IMR-90 (cell line): ENCODE data around the gene TRIO.
A peak's percentile ranks its signal among the peaks of the same experiment; 100 is the strongest.

ENCODE experiments used
- BHLHE40 ChIP-seq: fragments of 150-350 bp; IDR thresholded peaks from 2 replicates; pipeline ENCODE4 v1.6.1; 2016; ENCODE audit warnings: mild to moderate bottlenecking, low read depth, low read length
- CEBPB ChIP-seq: IDR thresholded peaks from 2 replicates; pipeline ENCODE4 v1.6.1; 2012; ENCODE audit warnings: low read depth, low read length, improper control_type of control experiment
- CTCF ChIP-seq: conservative IDR thresholded peaks from 2 replicates; pipeline ENCODE4 v1.5.1; 2012; ENCODE audit warnings: mild to moderate bottlenecking, low read depth, low read length, improper control_type of control experiment
- POLR2A ChIP-seq: IDR thresholded peaks from 2 replicates; pipeline ENCODE4 v1.6.1; 2012; ENCODE audit warnings: mild to moderate bottlenecking, low read depth, low read length
- RAD21 ChIP-seq: IDR thresholded peaks from 2 replicates; pipeline ENCODE4 v1.6.1; 2012; ENCODE audit warnings: low read length, improper control_type of control experiment
- RCOR1 ChIP-seq: IDR thresholded peaks from 2 replicates; pipeline ENCODE4 v1.6.1; 2012; ENCODE audit warnings: mild to moderate bottlenecking, low read length, improper control_type of control experiment; ENCODE audit not compliant: insufficient replicate concordance
- RFX5 ChIP-seq: IDR thresholded peaks from 2 replicates; pipeline ENCODE4 v1.8.0; 2012; ENCODE audit warnings: low read depth, mild to moderate bottlenecking, low read length, moderate library complexity

GRCh38 chr5:14252793-14253192 is 109.7 kb downstream of the TRIO start:
- TF ChIP-seq CTCF: no peak
- TF ChIP-seq BHLHE40: no peak
- no peak for TF ChIP-seq RCOR1
- 0 out of 2 replicates have a peak, but pooled peaks have one; percentile 34 for TF ChIP-seq POLR2A
- no peak for TF ChIP-seq RAD21
- TF ChIP-seq RFX5: no peak
- TF ChIP-seq CEBPB: no peak
